Smooth muscle cell (in vitro differentiated cells): ENCODE measurements around the gene THRB. TPM values are rescaled to one million over a fixed set of nuclear protein-coding genes. Genes with fewer than 3 reads are reported as not detected.

Experiments used
- DNase-seq: peaks from one replicate; lab custom pipeline; 2025; ENCODE audit not compliant: unreplicated experiment; lab: John Stamatoyannopoulos, UW
- H2AFZ ChIP-seq: fragments of 200-600 bp; sonication (generic); 2 replicates; pipeline ENCODE4 v1.6.0; 2016; ENCODE audit warnings: antibody characterized with exemption, low read depth, mild to moderate bottlenecking
- H3F3A ChIP-seq: fragments of 200-600 bp; sonication (generic); 2 replicates; pipeline ENCODE4 v1.6.0; 2017; ENCODE audit warnings: antibody characterized with exemption, low read depth
- H3K27ac ChIP-seq: fragments of 200-600 bp; sonication (generic); 2 replicates; pipeline ENCODE4 v1.5.1; 2016; ENCODE audit warnings: low read depth, mild to moderate bottlenecking
- H3K27me3 ChIP-seq: fragments of 200-600 bp; sonication (generic); 2 replicates; pipeline ENCODE4 v1.6.1; 2016; ENCODE audit warnings: low read depth, mild to moderate bottlenecking
- H3K36me3 ChIP-seq: fragments of 200-600 bp; sonication (generic); 2 replicates; pipeline ENCODE4 v1.5.1; 2016; ENCODE audit warnings: low read depth
- H3K4me1 ChIP-seq: fragments of 200-600 bp; sonication (generic); 2 replicates; pipeline ENCODE4 v1.5.1; 2016; ENCODE audit warnings: low read depth
- H3K4me2 ChIP-seq: fragments of 200-600 bp; sonication (generic); 2 replicates; pipeline ENCODE4 v1.6.0; 2016; ENCODE audit warnings: mild to moderate bottlenecking
- H3K4me3 ChIP-seq: fragments of 200-600 bp; sonication (generic); 2 replicates; pipeline ENCODE4 v1.5.1; 2016; ENCODE audit warnings: mild to moderate bottlenecking
- H3K79me2 ChIP-seq: fragments of 200-600 bp; sonication (generic); 2 replicates; pipeline ENCODE4 v1.6.0; 2016; ENCODE audit warnings: low read depth, mild to moderate bottlenecking
- H3K9ac ChIP-seq: fragments of 200-600 bp; sonication (generic); 2 replicates; pipeline ENCODE4 v1.6.0; 2016; ENCODE audit warnings: low read depth
- H3K9me3 ChIP-seq: fragments of 200-600 bp; sonication (generic); replicated peaks from 2 replicates; pipeline ENCODE4 v1.5.1; 2016; ENCODE audit warnings: low read depth
- H4K20me1 ChIP-seq: fragments of 200-600 bp; sonication (generic); 2 replicates; pipeline ENCODE4 v1.6.0; 2016; ENCODE audit warnings: low read depth
- CTCF ChIP-seq: fragments of 200-600 bp; sonication (generic); IDR thresholded peaks from 2 replicates; pipeline ENCODE4 v1.5.1; 2017; ENCODE audit warnings: borderline replicate concordance, mild to moderate bottlenecking, antibody characterized with exemption; ENCODE audit not compliant: insufficient read depth, poor library complexity, severe bottlenecking
- WGBS: methylation state at CpG from one replicate; pipeline ENCODE4 v1.1.7; 2016; ENCODE audit warnings: low lambda C conversion rate; 5-methylcytosine and 5-hydroxymethylcytosine counted together
- polyA plus RNA-seq: library from polyadenylated mRNA; unstranded; fragments of >200 nt; fragmentation: Nextera tagmentation; extraction: Ambion mirVana; gene quantifications from 2 replicates; pipeline ENCODE4 v1.2.1, GENCODE V29; 2016
- total RNA-seq: library from RNA; depleted of rRNA; stranded (reverse); fragments of >200 nt; gene quantifications from 2 replicates; pipeline ENCODE4 v1.2.3, GENCODE V29; 2014

THRB gene
- total and polyA plus RNA-seq, 2 experiments from 2014 or later: 5.6 to 43.8 TPM

- Histone ChIP-seq H3K27me3 (peaks cover 65% of the 10 kb centered on the region), H3K9me3 (no peaks in the 10 kb centered on the region), H3K36me3 (no peaks in the 10 kb centered on the region), H3F3A (peaks cover 4% of the 10 kb centered on the region), H3K4me1 (peaks cover 4% of the 10 kb centered on the region), H3K27ac (no peak overlapping the region), H4K20me1 (peaks cover 13% of the 10 kb centered on the region), H3K9ac (no peak overlapping the region), H2AFZ (no peak overlapping the region), H3K4me3 (no peak overlapping the region), H3K79me2 (no peaks in the 10 kb centered on the region), H3K4me2 (no peak overlapping the region)
- TF ChIP-seq CTCF: no peak
- DNase-seq: no peak
These were observed 298.1 kb downstream of the THRB start for GRCh38 chr3:24196526-24196925.

GRCh38 chr3:24195504-24196230 lies 299.0 kb downstream of the THRB start:
- no peaks in the 10 kb centered on the region for H3K9me3 ChIP-seq
- no peak overlapping the region for H2AFZ ChIP-seq
- peaks cover 7% of the 10 kb centered on the region for H4K20me1 ChIP-seq
- peaks cover 4% of the 10 kb centered on the region for H3K4me1 ChIP-seq
- H3K4me3 ChIP-seq: no peak overlapping the region
- H3K27ac ChIP-seq: no peak overlapping the region
- H3F3A ChIP-seq: peaks cover 4% of the 10 kb centered on the region
- H3K79me2 ChIP-seq: no peaks in the 10 kb centered on the region
- no peak for TF ChIP-seq CTCF
- H3K4me2 ChIP-seq: no peak overlapping the region
- no peak overlapping the region for H3K9ac ChIP-seq
- no peaks in the 10 kb centered on the region for H3K36me3 ChIP-seq
- H3K27me3 ChIP-seq: peaks cover 67% of the 10 kb centered on the region
- DNase-seq: no peak

DNA sequence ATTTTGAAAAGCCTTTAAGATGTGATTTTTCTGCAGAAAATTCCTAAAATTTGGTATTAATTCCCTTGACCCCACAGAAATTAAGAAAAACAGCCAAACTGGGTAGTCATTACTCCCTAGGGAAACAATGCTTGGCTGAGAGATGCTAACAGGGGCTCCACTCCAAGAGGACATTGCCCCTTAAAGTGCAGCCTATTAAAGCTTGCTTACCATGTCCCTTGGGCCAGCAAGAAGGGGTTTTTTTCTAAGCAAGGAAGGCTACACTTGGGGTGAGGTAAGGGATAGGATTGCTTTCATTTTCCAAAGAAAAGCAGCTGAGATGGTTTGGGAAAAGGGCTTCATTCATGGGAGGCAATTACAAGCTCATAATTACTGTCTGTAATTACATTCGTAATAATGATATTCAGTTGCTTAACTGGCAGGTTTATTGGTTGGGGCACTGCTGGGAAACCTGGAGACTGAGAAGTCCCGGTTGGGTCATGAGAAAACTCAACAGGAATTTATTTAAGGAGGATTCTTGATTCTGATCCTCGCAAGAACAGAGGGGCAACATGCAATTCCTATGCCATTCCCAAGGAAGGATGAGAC lies 302.1 kb downstream of the THRB start:
- Histone ChIP-seq H3K9me3 (no peaks in the 10 kb centered on the region), H3K4me1 (no peaks in the 10 kb centered on the region), H3K4me3 (no peak overlapping the region), H2AFZ (no peak overlapping the region), H3K4me2 (no peak overlapping the region), H3K27me3 (peaks cover 75% of the 10 kb centered on the region), H3K9ac (no peak overlapping the region), H3K27ac (no peak overlapping the region), H3K36me3 (no peaks in the 10 kb centered on the region), H3K79me2 (no peaks in the 10 kb centered on the region), H4K20me1 (no peaks in the 10 kb centered on the region), H3F3A (no peaks in the 10 kb centered on the region)
- WGBS: 90% methylated on average over 3 of the region's 3 CpGs
- no peak for TF ChIP-seq CTCF
- DNase-seq: no peak
